ENCODE results near the gene PAFAH1B1. TPM values are rescaled to one million over a fixed set of nuclear protein-coding genes. Genes with fewer than 3 reads are reported as not detected.
A peak's percentile ranks its signal among the peaks of the same experiment; 100 is the strongest.

The PAFAH1B1 gene
- total RNA-seq, 1 donor from 2014 or later: 88.3 TPM

DNA sequence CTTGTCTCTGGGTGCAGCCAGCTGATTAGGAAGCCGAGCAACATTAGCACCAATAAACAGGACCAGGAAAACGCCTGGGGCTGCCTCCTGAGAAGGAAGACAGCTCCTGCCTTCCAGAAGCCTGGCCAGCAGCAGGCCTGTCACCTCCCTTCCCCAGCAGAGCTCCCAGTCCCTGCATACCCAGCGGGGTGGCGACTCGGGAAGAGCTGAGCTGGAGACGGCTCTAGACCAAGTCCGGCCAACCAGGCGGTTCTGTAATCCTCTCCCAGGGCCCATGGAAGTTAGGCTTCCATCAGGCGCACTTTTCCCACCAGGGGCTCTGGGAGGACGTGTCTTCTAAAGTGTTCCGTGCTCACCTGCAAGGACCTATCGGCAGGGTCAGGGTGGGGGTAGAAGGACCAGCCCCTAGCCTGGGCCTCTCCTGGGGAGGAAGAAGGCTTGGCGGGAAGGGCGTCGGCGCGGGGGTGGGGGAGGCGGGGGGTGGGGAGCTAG is 130.1 kb downstream of the PAFAH1B1 start:
- no peak for DNase-seq

- peak; percentile 24 for DNase-seq
These were observed 130.7 kb downstream of the PAFAH1B1 start for GRCh38 chr17:2723997-2724783.

DNA sequence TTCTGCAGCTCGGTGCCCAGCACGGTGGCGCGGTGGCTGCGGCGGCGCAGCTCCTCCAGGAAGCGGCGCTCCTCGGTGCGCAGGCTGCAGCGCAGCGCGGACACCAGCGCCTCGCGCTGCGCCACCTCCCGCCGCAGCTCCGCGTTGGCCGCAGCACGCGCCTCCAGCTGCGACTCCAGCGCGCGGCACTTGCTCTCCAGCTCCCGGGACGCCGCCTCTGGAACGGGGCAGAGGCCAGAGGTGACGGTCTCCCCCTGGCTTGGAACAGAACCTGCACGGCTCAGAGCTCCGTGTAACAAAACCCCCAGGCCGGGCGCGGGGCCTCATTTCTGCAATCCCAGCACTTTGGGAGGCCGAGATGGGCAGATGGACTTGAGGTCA is 131.3 kb downstream of the PAFAH1B1 start:
- peak; percentile 61 for DNase-seq

DNA sequence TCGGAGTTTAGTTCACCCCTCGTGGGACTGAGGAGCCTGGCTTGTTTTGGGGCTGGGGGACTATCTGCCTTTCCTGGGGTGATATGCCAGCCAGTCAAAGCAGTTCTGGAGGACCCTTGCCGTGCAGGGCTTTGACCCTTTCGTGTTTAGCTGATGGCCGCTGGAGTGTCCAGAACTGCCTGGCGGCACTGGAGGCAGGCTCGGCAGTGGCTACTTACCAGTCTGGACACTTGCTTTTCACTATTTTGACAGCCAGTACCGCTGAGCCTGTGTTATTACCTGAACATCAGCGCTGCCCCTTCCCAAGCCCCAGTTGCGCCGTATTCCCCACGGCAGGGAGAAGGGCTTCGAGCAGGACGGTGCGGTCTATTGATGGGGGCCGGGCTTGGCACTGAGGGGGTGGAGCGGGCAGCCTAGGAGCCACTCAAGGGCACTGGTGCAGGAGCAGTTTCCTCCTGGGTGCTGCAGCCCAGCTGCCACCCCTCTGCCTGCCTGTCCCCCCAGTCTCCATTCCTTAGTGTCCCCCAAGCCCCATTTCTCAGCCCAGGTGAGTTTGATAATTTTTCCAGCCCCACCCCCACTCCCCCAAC is 137.4 kb downstream of the PAFAH1B1 start:
- DNase-seq: no peak

- DNase-seq: no peak
These were observed 138.4 kb downstream of the PAFAH1B1 start for GRCh38 chr17:2731807-2732206.

DNA sequence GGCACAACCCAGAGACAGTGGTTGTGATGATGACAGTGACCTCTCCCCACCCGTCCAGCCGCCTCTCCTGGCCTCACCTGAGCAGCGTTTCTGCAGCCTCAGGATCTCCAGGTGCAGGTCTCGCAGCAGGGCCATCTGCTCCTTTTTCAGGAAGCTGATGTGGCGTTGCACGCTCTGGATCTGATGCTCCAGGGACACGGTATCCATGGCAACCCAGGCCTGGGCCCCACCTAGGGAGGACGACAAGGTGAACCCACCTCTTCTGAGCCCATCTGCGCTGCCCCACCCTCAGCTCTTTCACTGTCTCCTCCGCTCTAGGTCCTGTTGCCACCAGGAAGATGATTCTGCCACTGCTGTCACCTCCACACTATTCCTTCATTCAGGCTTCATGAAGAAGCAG is 141.5 kb downstream of the PAFAH1B1 start:
- no peak for DNase-seq

Other genes starting within 250 kb of the PAFAH1B1 start
- 3.9 and 5.1 TPM in 2 replicates for gene MNT, start 192.6 kb upstream of the PAFAH1B1 start, total RNA-seq
- 15.0 and 16.1 TPM in 2 replicates for gene METTL16, start 81.8 kb upstream of the PAFAH1B1 start, total RNA-seq
- gene CLUH, start 118.1 kb downstream of the PAFAH1B1 start, total RNA-seq: 37.4 and 75.6 TPM in 2 replicates
- 0.05 TPM in 1 of 2 replicates, not detected in the other for gene CCDC92B, start 156.0 kb downstream of the PAFAH1B1 start, total RNA-seq
- gene RAP1GAP2, start 202.8 kb downstream of the PAFAH1B1 start, total RNA-seq: 3.8 and 4.1 TPM in 2 replicates

All from dermis blood vessel endothelial cell (primary cell).